MM.1S (cell line): Measurements from ENCODE around the gene TTC9.

Source experiments
- EZH2 ChIP-seq: fragments of 300-600 bp; sonication (generic); optimal IDR thresholded peaks from 2 replicates; pipeline ENCODE3; 2017; ENCODE audit warnings: low read depth, mild to moderate bottlenecking, antibody characterized with exemption, low read length, mixed read lengths
- TF ChIP-seq, protein P1 (sequence below): fragments of 300-600 bp; sonication (generic); IDR thresholded peaks from 2 replicates; pipeline ENCODE4 v1.5.1; 2016; ENCODE audit warnings: antibody characterized with exemption, low read length, mixed read lengths

DNA sequence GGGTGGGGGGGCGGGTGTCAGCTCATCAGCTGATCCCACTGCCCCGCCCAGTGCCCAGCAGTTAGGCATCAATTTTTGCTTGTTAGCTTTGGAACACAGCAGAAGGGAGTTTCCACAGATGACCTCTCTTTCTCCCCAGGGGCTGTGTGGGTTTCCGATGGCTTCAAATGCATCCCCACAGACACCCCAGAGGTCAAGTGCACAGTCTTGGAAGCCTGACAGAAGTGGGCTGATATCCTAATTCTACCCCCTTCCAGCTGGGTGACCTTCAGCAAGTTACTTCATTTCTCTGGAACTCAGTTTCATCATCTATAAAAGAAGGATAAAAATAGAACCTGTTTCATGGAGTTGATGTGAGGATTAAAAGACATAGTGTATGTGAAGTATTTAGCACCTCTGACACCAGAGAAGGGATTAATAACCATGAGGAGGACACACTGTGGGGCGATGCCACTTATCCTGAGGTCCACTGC lies 22.0 kb downstream of the TTC9 start:
- TF ChIP-seq, protein P1, sequence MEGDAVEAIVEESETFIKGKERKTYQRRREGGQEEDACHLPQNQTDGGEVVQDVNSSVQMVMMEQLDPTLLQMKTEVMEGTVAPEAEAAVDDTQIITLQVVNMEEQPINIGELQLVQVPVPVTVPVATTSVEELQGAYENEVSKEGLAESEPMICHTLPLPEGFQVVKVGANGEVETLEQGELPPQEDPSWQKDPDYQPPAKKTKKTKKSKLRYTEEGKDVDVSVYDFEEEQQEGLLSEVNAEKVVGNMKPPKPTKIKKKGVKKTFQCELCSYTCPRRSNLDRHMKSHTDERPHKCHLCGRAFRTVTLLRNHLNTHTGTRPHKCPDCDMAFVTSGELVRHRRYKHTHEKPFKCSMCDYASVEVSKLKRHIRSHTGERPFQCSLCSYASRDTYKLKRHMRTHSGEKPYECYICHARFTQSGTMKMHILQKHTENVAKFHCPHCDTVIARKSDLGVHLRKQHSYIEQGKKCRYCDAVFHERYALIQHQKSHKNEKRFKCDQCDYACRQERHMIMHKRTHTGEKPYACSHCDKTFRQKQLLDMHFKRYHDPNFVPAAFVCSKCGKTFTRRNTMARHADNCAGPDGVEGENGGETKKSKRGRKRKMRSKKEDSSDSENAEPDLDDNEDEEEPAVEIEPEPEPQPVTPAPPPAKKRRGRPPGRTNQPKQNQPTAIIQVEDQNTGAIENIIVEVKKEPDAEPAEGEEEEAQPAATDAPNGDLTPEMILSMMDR: no peak
- no peak for TF ChIP-seq EZH2
